NB4 (cell line): ENCODE measurements around the gene APP.

Experiments
- DNase-seq: peaks from one replicate; pipeline ENCODE4 v3.0.0; 2010; ENCODE audit warnings: low read depth
- H3K4me3 ChIP-seq: one replicate; pipeline ENCODE4 v1.5.1; 2011; ENCODE audit warnings: mild to moderate bottlenecking, low read depth, low read length, moderate library complexity
- CTCF ChIP-seq: IDR thresholded peaks from one replicate; pipeline ENCODE4 v1.5.1; 2012; ENCODE audit warnings: low read depth, low read length
- MYC ChIP-seq: IDR thresholded peaks from 2 replicates; pipeline ENCODE4 v1.6.1; 2011; ENCODE audit warnings: low read depth, low read length
- POLR2A ChIP-seq: IDR thresholded peaks from 2 replicates; pipeline ENCODE4 v1.6.1; 2011; ENCODE audit warnings: mild to moderate bottlenecking; ENCODE audit not compliant: insufficient read length; ENCODE audit errors: extremely low read depth
- TF ChIP-seq, protein P1 (sequence below): IDR thresholded peaks from 2 replicates; pipeline ENCODE4 v1.6.1; 2011; ENCODE audit warnings: low read depth, low read length

The APP gene

GRCh38 chr21:26115305-26115704, 55.3 kb downstream of the APP start:
- no peak overlapping the region for H3K4me3 ChIP-seq
- DNase-seq, result no peak
- TF ChIP-seq CTCF (no peak), MYC (no peak), POLR2A (no peak)
- TF ChIP-seq, protein P1, sequence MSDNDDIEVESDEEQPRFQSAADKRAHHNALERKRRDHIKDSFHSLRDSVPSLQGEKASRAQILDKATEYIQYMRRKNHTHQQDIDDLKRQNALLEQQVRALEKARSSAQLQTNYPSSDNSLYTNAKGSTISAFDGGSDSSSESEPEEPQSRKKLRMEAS, result no peak

DNA sequence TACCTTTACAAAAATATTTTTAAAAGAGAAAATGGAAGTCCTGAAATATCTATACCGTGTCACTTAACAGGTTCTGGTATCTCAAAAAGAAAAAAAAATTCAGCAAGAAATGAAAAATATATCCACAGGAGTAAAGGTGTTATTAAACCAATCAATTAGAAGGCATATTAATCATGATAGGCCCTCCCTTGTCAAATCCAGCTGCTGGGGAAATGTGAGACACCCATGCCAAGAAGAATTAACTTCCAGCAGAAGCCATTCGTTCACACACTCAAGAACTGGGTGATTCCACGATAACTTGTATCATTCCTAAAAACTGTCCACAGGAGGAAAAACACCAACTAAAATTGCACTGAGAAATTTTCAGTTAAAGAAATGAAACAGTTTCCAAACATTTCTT, 57.6 kb downstream of the APP start:
- no peak for DNase-seq
- no peak overlapping the region for H3K4me3 ChIP-seq
- no peak for TF ChIP-seq CTCF
- TF ChIP-seq POLR2A, result no peak
- TF ChIP-seq MYC, result no peak
- TF ChIP-seq, protein P1, result no peak

DNA sequence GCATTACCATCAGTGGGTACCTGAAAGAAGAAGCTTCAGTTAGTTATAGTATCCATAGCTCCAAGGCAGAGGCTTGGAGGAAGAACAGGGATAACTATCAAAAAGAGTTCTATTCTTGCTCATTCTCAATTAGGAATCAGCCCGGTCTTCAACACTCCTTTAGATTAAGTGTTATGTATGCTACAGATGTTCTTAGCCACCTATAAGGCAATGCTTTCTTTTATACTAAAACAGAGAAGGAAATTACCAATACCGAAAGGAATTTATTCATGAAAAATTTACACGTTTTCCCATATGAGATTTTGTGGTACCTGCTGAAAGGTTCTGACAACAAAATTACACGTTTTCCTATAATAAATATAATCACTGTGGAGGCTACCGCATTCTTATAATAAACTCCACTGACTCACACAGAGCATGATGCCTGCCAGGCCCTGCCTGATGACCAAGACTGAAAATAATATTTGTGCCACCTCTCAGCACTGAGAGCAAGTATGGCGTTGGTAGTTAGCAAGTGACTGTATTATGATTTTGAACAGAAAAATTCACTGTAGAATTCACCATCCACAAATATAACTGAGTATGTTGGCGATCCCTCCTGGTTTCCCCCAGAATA, 58.3 kb downstream of the APP start:
- TF ChIP-seq MYC (no peak), POLR2A (no peak), CTCF (no peak)
- TF ChIP-seq, protein P1, result no peak
- no peak overlapping the region for H3K4me3 ChIP-seq
- DNase-seq, result no peak

- DNase-seq, result no peak
- H3K4me3 ChIP-seq, result no peak overlapping the region
- TF ChIP-seq, protein P1, result no peak
- TF ChIP-seq CTCF (no peak), POLR2A (no peak), MYC (no peak)
These were observed 59.9 kb downstream of the APP start for GRCh38 chr21:26110715-26111114.

DNA sequence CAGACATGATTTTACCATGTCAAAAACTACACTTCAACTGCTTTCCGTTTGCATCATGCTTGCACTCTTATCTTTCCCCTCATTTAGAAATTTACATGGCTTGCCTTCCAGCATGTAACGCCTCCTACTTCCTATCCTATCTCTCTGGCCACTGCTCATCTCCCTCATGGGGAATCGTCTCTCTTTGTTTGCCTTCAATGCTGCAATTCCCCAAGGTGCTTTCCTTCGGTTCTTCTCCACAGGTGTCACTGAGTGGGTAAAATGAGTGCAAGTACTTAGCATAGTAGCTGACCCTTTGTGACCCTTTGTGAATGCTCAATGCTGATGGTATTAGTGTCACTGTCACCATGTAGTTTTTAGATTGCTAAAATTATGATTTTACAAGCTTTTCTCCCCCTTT, 63.1 kb downstream of the APP start:
- H3K4me3 ChIP-seq, result no peak overlapping the region
- no peak for DNase-seq
- TF ChIP-seq MYC, result no peak
- TF ChIP-seq, protein P1, result no peak
- no peak for TF ChIP-seq POLR2A
- no peak for TF ChIP-seq CTCF
